Kidney epithelial cell (primary cell): Measurements from ENCODE around the gene ANKRD40. TPM values are rescaled to one million over a fixed set of nuclear protein-coding genes. Genes with fewer than 3 reads are reported as not detected.

ENCODE experiments used
- DNase-seq: peaks from one replicate; pipeline ENCODE4 v3.0.0-alpha.2; 2010; ENCODE audit warnings: low read depth
- H3K27me3 ChIP-seq: 2 replicates; pipeline ENCODE4 v1.6.0; 2011; ENCODE audit warnings: low read length; ENCODE audit not compliant: control insufficient read depth, insufficient read depth
- H3K36me3 ChIP-seq: 2 replicates; pipeline ENCODE4 v1.5.1; 2011; ENCODE audit warnings: low read length; ENCODE audit not compliant: control insufficient read depth, insufficient read depth
- H3K4me3 ChIP-seq: 2 replicates; pipeline ENCODE4 v1.5.1; 2011; ENCODE audit warnings: low read depth, mild to moderate bottlenecking, control low read depth, low read length
- CTCF ChIP-seq: IDR thresholded peaks from 2 replicates; pipeline ENCODE4 v1.5.1; 2011; ENCODE audit warnings: mild to moderate bottlenecking, moderate library complexity, low read length, control low read depth, inconsistent platforms; ENCODE audit not compliant: insufficient read depth, poor library complexity, severe bottlenecking
- total RNA-seq: library from RNA; depleted of rRNA; stranded (reverse); fragments of >200 nt; gene quantifications from 2 replicates; pipeline ENCODE4 v1.2.3, GENCODE V29; 2015

The ANKRD40 gene
- total RNA-seq, 1 donor from 2014 or later = 30.7 TPM

- Histone ChIP-seq H3K27me3 (no peaks in the 10 kb centered on the region), H3K4me3 (no peak overlapping the region), H3K36me3 (no peaks in the 10 kb centered on the region)
- DNase-seq = no peak
- no peak for TF ChIP-seq CTCF
Observed at GRCh38 chr17:50672071-50672470, 35.6 kb downstream of the ANKRD40 start.

- Histone ChIP-seq H3K4me3 (no peak overlapping the region), H3K36me3 (no peaks in the 10 kb centered on the region), H3K27me3 (no peaks in the 10 kb centered on the region)
- no peak for DNase-seq
- no peak for TF ChIP-seq CTCF
Observed at GRCh38 chr17:50668838-50669581, 38.7 kb downstream of the ANKRD40 start.

- TF ChIP-seq CTCF = no peak
- H3K27me3 ChIP-seq = no peaks in the 10 kb centered on the region
- H3K4me3 ChIP-seq = no peak overlapping the region
- no peak for DNase-seq
- no peaks in the 10 kb centered on the region for H3K36me3 ChIP-seq
Observed at GRCh38 chr17:50668025-50668837, 39.5 kb downstream of the ANKRD40 start.

GRCh38 chr17:50667259-50668024 is 40.3 kb downstream of the ANKRD40 start:
- Histone ChIP-seq H3K27me3 (no peaks in the 10 kb centered on the region), H3K4me3 (no peak overlapping the region), H3K36me3 (peaks cover 2% of the 10 kb centered on the region)
- TF ChIP-seq CTCF = no peak
- no peak for DNase-seq

GRCh38 chr17:50666316-50666715 is 41.4 kb downstream of the ANKRD40 start:
- H3K4me3 ChIP-seq = no peak overlapping the region
- DNase-seq = no peak
- TF ChIP-seq CTCF = no peak
- peaks cover 2% of the 10 kb centered on the region for H3K36me3 ChIP-seq
- no peaks in the 10 kb centered on the region for H3K27me3 ChIP-seq
